ENCODE measurements around the gene NTM.

The NTM gene

GRCh38 chr11:131656839-131657211 is 286.4 kb downstream of the NTM start:
- H3K4me3 ChIP-seq (ENCODE audit: low read depth, low read length) = no peak overlapping the region
- no peak for DNase-seq (ENCODE audit: low read depth)
- TF ChIP-seq CTCF (IDR thresholded peaks at IDR 0.05; ENCODE audit: insufficient read depth, low read depth, low read length, missing control alignments) = no peak

- TF ChIP-seq CTCF (IDR thresholded peaks at IDR 0.05; ENCODE audit: insufficient read depth, low read depth, low read length, missing control alignments) = no peak
- no peak overlapping the region for H3K4me3 ChIP-seq (ENCODE audit: low read depth, low read length)
- DNase-seq (ENCODE audit: low read depth) = no peak
Measured at GRCh38 chr11:131658414-131658813, 288.0 kb downstream of the NTM start.

GRCh38 chr11:131658952-131659351 is 288.5 kb downstream of the NTM start:
- no peak for TF ChIP-seq CTCF (IDR thresholded peaks at IDR 0.05; ENCODE audit: insufficient read depth, low read depth, low read length, missing control alignments)
- DNase-seq (ENCODE audit: low read depth) = peak; percentile 41
- H3K4me3 ChIP-seq (ENCODE audit: low read depth, low read length) = no peak overlapping the region

GRCh38 chr11:131659931-131660330 is 289.5 kb downstream of the NTM start:
- H3K4me3 ChIP-seq (ENCODE audit: low read depth, low read length) = no peak overlapping the region
- no peak for DNase-seq (ENCODE audit: low read depth)
- TF ChIP-seq CTCF (IDR thresholded peaks at IDR 0.05; ENCODE audit: insufficient read depth, low read depth, low read length, missing control alignments) = no peak

- H3K4me3 ChIP-seq (ENCODE audit: low read depth, low read length) = no peak overlapping the region
- no peak for DNase-seq (ENCODE audit: low read depth)
- TF ChIP-seq CTCF (IDR thresholded peaks at IDR 0.05; ENCODE audit: insufficient read depth, low read depth, low read length, missing control alignments) = no peak
Measured at GRCh38 chr11:131661132-131661531, 290.7 kb downstream of the NTM start.

- TF ChIP-seq CTCF (IDR thresholded peaks at IDR 0.05; ENCODE audit: insufficient read depth, low read depth, low read length, missing control alignments) = no peak
- H3K4me3 ChIP-seq (ENCODE audit: low read depth, low read length) = no peak overlapping the region
- no peak for DNase-seq (ENCODE audit: low read depth)
Measured at GRCh38 chr11:131662317-131662972, 292.0 kb downstream of the NTM start.

GRCh38 chr11:131662993-131663392 is 292.6 kb downstream of the NTM start:
- no peak for TF ChIP-seq CTCF (IDR thresholded peaks at IDR 0.05; ENCODE audit: insufficient read depth, low read depth, low read length, missing control alignments)
- no peak for DNase-seq (ENCODE audit: low read depth)

More at GRCh38 chr11:131662993-131663392, 292.6 kb downstream of the NTM start:
- H3K4me3 ChIP-seq (ENCODE audit: low read depth, low read length) = no peak overlapping the region

All from GM12865 (cell line).